Mesothelial cell of epicardium (in vitro differentiated cells): Measurements from ENCODE around the gene IPO13. TPM values are rescaled to one million over a fixed set of nuclear protein-coding genes. Genes with fewer than 3 reads are reported as not detected.

Source experiments
- DNase-seq, 2 experiments: peaks; one replicate each; pipeline ENCODE4 v3.0.0; 2021; ENCODE audit warnings: low spot score in 2 of 2; ENCODE audit not compliant: unreplicated experiment in 2 of 2
- H3K27ac Mint-ChIP-seq: 2 replicates; pipeline ENCODE4 v1.8.0; 2021; ENCODE audit warnings: mixed read lengths
- H3K27me3 Mint-ChIP-seq: 2 replicates; pipeline ENCODE4 v1.8.0; 2021; ENCODE audit warnings: low read depth, mixed read lengths
- H3K36me3 Mint-ChIP-seq: 2 replicates; pipeline ENCODE4 v1.8.0; 2021; ENCODE audit warnings: mixed read lengths
- H3K4me1 Mint-ChIP-seq: 2 replicates; pipeline ENCODE4 v1.8.0; 2021; ENCODE audit warnings: mixed read lengths
- H3K4me3 Mint-ChIP-seq: 2 replicates; pipeline ENCODE4 v1.8.0; 2021; ENCODE audit warnings: mild to moderate bottlenecking, moderate library complexity, mixed read lengths
- H3K9me3 Mint-ChIP-seq: 2 replicates; pipeline ENCODE4 v1.8.0; 2021; ENCODE audit warnings: mixed read lengths
- CTCF ChIP-seq: fragments of 200-600 bp; sonication (generic); IDR thresholded peaks from one replicate; pipeline ENCODE4 v1.5.0; 2021; ENCODE audit warnings: antibody characterized with exemption; ENCODE audit not compliant: unreplicated experiment
- total RNA-seq: library from RNA; stranded (reverse); gene quantifications from 3 replicates; pipeline ENCODE4 v1.2.1, GENCODE V29; 2021

The IPO13 gene
- total RNA-seq, 1 donor from 2014 or later: 26.4 TPM

- H3K4me3 Mint-ChIP-seq: peak overlapping the region; percentile 65
- H3K27me3 Mint-ChIP-seq: peaks cover 43% of the 10 kb centered on the region
- peaks cover 6% of the 10 kb centered on the region for H3K36me3 Mint-ChIP-seq
- DNase-seq: no peak
- no peak overlapping the region for H3K27ac Mint-ChIP-seq
- H3K9me3 Mint-ChIP-seq: no peaks in the 10 kb centered on the region
- H3K4me1 Mint-ChIP-seq: peaks cover 14% of the 10 kb centered on the region
- no peak for TF ChIP-seq CTCF
Observed at GRCh38 chr1:43932786-43933385, 13.9 kb upstream of the IPO13 start.

- no peaks in the 10 kb centered on the region for H3K9me3 Mint-ChIP-seq
- peak within 1 kb of the TSS; percentile 65 for H3K4me3 Mint-ChIP-seq
- peaks cover 14% of the 10 kb centered on the region for H3K4me1 Mint-ChIP-seq
- no peak within 1 kb of the TSS for H3K27ac Mint-ChIP-seq
- peak in 1 of 2 experiments; percentile 59 for DNase-seq
- peaks cover 6% of the 10 kb centered on the region for H3K36me3 Mint-ChIP-seq
- peaks cover 50% of the 10 kb centered on the region for H3K27me3 Mint-ChIP-seq
- TF ChIP-seq CTCF: no peak
Observed at GRCh38 chr1:43933386-43934100, 13.2 kb upstream of the IPO13 start, which contains the start of gene ARTN. ARTN (plus strand) TSS chr1:43933801; CDS start chr1:43935657, 1,856 bp downstream.

GRCh38 chr1:43934101-43934985 lies 12.4 kb upstream of the IPO13 start:
- Mint-ChIP-seq H3K36me3 (peaks cover 6% of the 10 kb centered on the region), H3K4me1 (peaks cover 14% of the 10 kb centered on the region), H3K9me3 (no peaks in the 10 kb centered on the region), H3K27me3 (peaks cover 55% of the 10 kb centered on the region), H3K27ac (no peak overlapping the region), H3K4me3 (peak overlapping the region; percentile 65)
- peak in 1 of 2 experiments; percentile 84 for DNase-seq
- peak; percentile 95 for TF ChIP-seq CTCF

- peaks cover under 1% of the 10 kb centered on the region for H3K36me3 Mint-ChIP-seq
Observed at GRCh38 chr1:43934986-43935324, 11.8 kb upstream of the IPO13 start.

More at GRCh38 chr1:43934986-43935324, 11.8 kb upstream of the IPO13 start:
- Mint-ChIP-seq H3K9me3 (no peaks in the 10 kb centered on the region), H3K4me3 (peak overlapping the region; percentile 47), H3K4me1 (peaks cover 14% of the 10 kb centered on the region), H3K27ac (no peak overlapping the region), H3K27me3 (peaks cover 61% of the 10 kb centered on the region)
- no peak for DNase-seq
- no peak for TF ChIP-seq CTCF
